DND-41 (cell line): ENCODE data around the gene KRT83.

ENCODE experiments used
- ATAC-seq: fragments of 200-7000 bp; cut with Tn5 transposase; 3 replicates; pipeline ENCODE4 v1.9.1; 2021; ENCODE audit warnings: low read depth; ENCODE audit not compliant: insufficient read depth
- DNase-seq: peaks from one replicate; pipeline ENCODE4 v3.0.0-alpha.2; 2020
- H2AFZ ChIP-seq: 2 replicates; pipeline ENCODE4 v1.6.0; 2012; ENCODE audit warnings: low read depth, low read length
- H3K27ac ChIP-seq: 2 replicates; pipeline ENCODE4 v1.5.1; 2012; ENCODE audit warnings: low read length, inconsistent platforms
- H3K27me3 ChIP-seq: fragments of 200-600 bp; sonication (generic); 2 replicates; pipeline ENCODE4 v1.6.0; 2012; ENCODE audit warnings: low read length, mild to moderate bottlenecking, inconsistent platforms; ENCODE audit not compliant: insufficient read depth, poor library complexity
- H3K36me3 ChIP-seq: 2 replicates; pipeline ENCODE4 v1.5.1; 2012; ENCODE audit warnings: low read length, inconsistent platforms; ENCODE audit not compliant: insufficient read depth
- H3K4me1 ChIP-seq: 2 replicates; pipeline ENCODE4 v1.5.1; 2012; ENCODE audit warnings: mild to moderate bottlenecking, low read length; ENCODE audit not compliant: insufficient read depth
- H3K4me2 ChIP-seq: 2 replicates; pipeline ENCODE4 v1.6.0; 2012; ENCODE audit warnings: mild to moderate bottlenecking, moderate library complexity, low read length, inconsistent platforms; ENCODE audit not compliant: insufficient read depth
- H3K4me3 ChIP-seq, 2 experiments: fragments of 200-600 bp in 1 of 2; shearing (Covaris generic) in 1 of 2; 2 replicates each; pipeline ENCODE4 v1.5.1; 2012 to 2016; ENCODE audit warnings: inconsistent platforms in 2 of 2, low read length in 2 of 2, mild to moderate bottlenecking in 2 of 2, low read depth in 1 of 2, moderate library complexity in 1 of 2
- H3K79me2 ChIP-seq: 2 replicates; pipeline ENCODE4 v1.6.0; 2012; ENCODE audit warnings: low read length, inconsistent platforms; ENCODE audit not compliant: insufficient read depth
- H3K9ac ChIP-seq: 2 replicates; pipeline ENCODE4 v1.6.0; 2012; ENCODE audit warnings: low read depth, mild to moderate bottlenecking, inconsistent platforms, low read length, moderate library complexity
- H3K9me3 ChIP-seq: 2 replicates; pipeline ENCODE4 v1.5.1; 2012; ENCODE audit warnings: low read length, moderate library complexity, mild to moderate bottlenecking, inconsistent platforms; ENCODE audit not compliant: insufficient read depth, severe bottlenecking
- H4K20me1 ChIP-seq: 2 replicates; pipeline ENCODE4 v1.6.0; 2012; ENCODE audit warnings: low read length; ENCODE audit not compliant: insufficient read depth
- EZH2 ChIP-seq: IDR thresholded peaks from 3 replicates; pipeline ENCODE4 v1.6.1; 2012; ENCODE audit warnings: borderline replicate concordance, low read depth, mild to moderate bottlenecking, moderate library complexity, low read length, inconsistent platforms; ENCODE audit not compliant: severe bottlenecking
- TF ChIP-seq, protein P1 (sequence below): IDR thresholded peaks from 2 replicates; pipeline ENCODE4 v1.5.1; 2012; ENCODE audit warnings: borderline replicate concordance, low read length, moderate library complexity, mild to moderate bottlenecking; ENCODE audit not compliant: poor library complexity, severe bottlenecking; ENCODE audit errors: extremely low read depth

KRT83 gene

GRCh38 chr12:52323416-52324152 is 2.4 kb upstream of the KRT83 start:
- H3K27me3 ChIP-seq: peaks cover 9% of the 10 kb centered on the region
- no peak overlapping the region for H3K4me2 ChIP-seq
- no peak overlapping the region for H2AFZ ChIP-seq
- H3K79me2 ChIP-seq: no peaks in the 10 kb centered on the region
- H3K36me3 ChIP-seq: no peaks in the 10 kb centered on the region
- no peaks in the 10 kb centered on the region for H3K9me3 ChIP-seq
- DNase-seq: no peak
- no peak for ATAC-seq
- H4K20me1 ChIP-seq: no peaks in the 10 kb centered on the region
- H3K9ac ChIP-seq: no peak overlapping the region
- no peak overlapping the region for H3K4me3 ChIP-seq
- no peaks in the 10 kb centered on the region for H3K4me1 ChIP-seq
- no peak for TF ChIP-seq EZH2
- TF ChIP-seq, protein P1, sequence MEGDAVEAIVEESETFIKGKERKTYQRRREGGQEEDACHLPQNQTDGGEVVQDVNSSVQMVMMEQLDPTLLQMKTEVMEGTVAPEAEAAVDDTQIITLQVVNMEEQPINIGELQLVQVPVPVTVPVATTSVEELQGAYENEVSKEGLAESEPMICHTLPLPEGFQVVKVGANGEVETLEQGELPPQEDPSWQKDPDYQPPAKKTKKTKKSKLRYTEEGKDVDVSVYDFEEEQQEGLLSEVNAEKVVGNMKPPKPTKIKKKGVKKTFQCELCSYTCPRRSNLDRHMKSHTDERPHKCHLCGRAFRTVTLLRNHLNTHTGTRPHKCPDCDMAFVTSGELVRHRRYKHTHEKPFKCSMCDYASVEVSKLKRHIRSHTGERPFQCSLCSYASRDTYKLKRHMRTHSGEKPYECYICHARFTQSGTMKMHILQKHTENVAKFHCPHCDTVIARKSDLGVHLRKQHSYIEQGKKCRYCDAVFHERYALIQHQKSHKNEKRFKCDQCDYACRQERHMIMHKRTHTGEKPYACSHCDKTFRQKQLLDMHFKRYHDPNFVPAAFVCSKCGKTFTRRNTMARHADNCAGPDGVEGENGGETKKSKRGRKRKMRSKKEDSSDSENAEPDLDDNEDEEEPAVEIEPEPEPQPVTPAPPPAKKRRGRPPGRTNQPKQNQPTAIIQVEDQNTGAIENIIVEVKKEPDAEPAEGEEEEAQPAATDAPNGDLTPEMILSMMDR: no peak
- H3K27ac ChIP-seq: no peak overlapping the region

- H3K36me3 ChIP-seq: no peaks in the 10 kb centered on the region
- H3K4me1 ChIP-seq: no peaks in the 10 kb centered on the region
- no peak overlapping the region for H3K4me2 ChIP-seq
- no peak overlapping the region for H3K9ac ChIP-seq
- H4K20me1 ChIP-seq: no peaks in the 10 kb centered on the region
- H3K27ac ChIP-seq: no peak overlapping the region
- H2AFZ ChIP-seq: no peak overlapping the region
- no peak overlapping the region for H3K4me3 ChIP-seq
- no peaks in the 10 kb centered on the region for H3K9me3 ChIP-seq
- no peak for DNase-seq
- no peaks in the 10 kb centered on the region for H3K79me2 ChIP-seq
- no peak for ATAC-seq
- H3K27me3 ChIP-seq: peaks cover 9% of the 10 kb centered on the region
- no peak for TF ChIP-seq EZH2
- TF ChIP-seq, protein P1: no peak
Observed at GRCh38 chr12:52323001-52323400, 1.8 kb upstream of the KRT83 start.

GRCh38 chr12:52322069-52322468 is 871 bp upstream of the KRT83 start:
- DNase-seq (no peak), ATAC-seq (no peak)
- Histone ChIP-seq H3K4me2 (no peak overlapping the region), H2AFZ (no peak overlapping the region), H4K20me1 (no peaks in the 10 kb centered on the region), H3K4me1 (no peaks in the 10 kb centered on the region), H3K9ac (no peak overlapping the region), H3K4me3 (no peak overlapping the region), H3K36me3 (no peaks in the 10 kb centered on the region), H3K9me3 (no peaks in the 10 kb centered on the region), H3K79me2 (no peaks in the 10 kb centered on the region), H3K27ac (no peak overlapping the region), H3K27me3 (peaks cover 9% of the 10 kb centered on the region)
- TF ChIP-seq EZH2: no peak
- TF ChIP-seq, protein P1: no peak

DNA sequence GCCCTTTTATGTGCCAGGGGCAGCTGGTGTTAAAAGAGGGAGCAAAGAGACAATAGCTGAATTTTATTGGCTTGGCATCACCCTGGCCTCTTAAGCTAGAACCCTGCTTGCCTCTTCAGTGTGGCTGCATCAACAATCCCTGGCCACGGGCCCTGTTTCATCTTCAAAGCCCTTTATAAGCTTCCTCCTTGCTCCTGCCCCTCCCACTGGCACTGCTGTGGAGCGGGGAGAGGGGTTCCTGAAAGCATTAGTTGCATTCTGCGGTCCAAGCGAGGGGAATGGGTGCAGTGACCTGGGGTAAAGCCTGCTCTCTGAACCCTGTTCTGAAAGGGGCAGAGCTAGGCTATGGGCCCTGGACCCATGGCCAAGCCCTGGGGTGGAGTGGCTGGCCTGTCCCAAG is 220 bp upstream of the KRT83 start:
- no peak for TF ChIP-seq EZH2
- TF ChIP-seq, protein P1: no peak
- H3K4me2 ChIP-seq: no peak overlapping the region
- no peaks in the 10 kb centered on the region for H3K36me3 ChIP-seq
- no peak overlapping the region for H2AFZ ChIP-seq
- no peaks in the 10 kb centered on the region; the same call in 1 of the 2 replicates for H4K20me1 ChIP-seq
- no peak overlapping the region for H3K9ac ChIP-seq
- no peak overlapping the region for H3K4me3 ChIP-seq
- ATAC-seq (no peak), DNase-seq (no peak)
- no peak overlapping the region for H3K27ac ChIP-seq
- H3K79me2 ChIP-seq: no peaks in the 10 kb centered on the region
- H3K9me3 ChIP-seq: no peaks in the 10 kb centered on the region
- no peaks in the 10 kb centered on the region for H3K4me1 ChIP-seq
- peaks cover 9% of the 10 kb centered on the region for H3K27me3 ChIP-seq
